ENCODE measurements around the gene NOS1. TPM values are rescaled to one million over a fixed set of nuclear protein-coding genes. Genes with fewer than 3 reads are reported as not detected.

The NOS1 gene
- total and polyA plus RNA-seq, 2 donors (not counting 1 experiment from before 2014, with no cell fraction given), result under 0.01 TPM; not detected in 1

DNA sequence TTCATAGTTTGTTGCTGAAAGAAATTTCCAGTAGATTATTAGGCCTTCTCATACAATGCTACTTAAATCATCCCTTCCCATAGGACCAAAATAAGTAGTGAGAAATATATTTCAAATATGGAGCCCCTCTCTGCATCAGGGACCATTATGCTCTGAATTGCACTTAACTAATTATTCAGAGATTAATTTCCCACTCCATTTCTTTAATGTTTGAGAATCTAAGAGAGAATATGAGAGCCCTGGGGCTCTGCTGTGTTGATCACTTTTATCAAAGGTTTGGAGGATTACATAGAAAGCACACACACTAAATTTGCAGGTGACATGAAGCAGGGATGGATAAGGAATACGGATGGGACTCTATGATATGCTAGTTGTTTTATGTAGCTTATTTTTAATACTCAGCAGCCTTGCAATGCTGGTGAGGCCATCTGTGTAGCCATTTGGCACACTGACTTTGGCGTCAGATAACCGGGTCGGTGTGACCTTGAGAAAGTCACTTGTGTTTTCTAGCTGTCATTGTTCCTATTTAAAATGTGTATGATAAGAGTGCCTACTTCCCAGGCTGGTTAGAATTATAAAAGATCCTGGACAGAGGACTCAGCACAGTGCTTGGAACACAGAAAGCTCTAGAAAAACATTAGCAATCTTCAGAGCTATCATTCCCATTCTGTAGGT is 121.2 kb downstream of the NOS1 start:
- no peaks in the 10 kb centered on the region for H3K4me1 ChIP-seq (ENCODE audit: control insufficient read depth, extremely low read depth, insufficient read depth, low read length)
- DNase-seq (ENCODE audit: low read depth in 2 of 2), result no peak
- H4K20me1 ChIP-seq (ENCODE audit: control insufficient read depth, extremely low read depth, insufficient read depth, low read length), result no peaks in the 10 kb centered on the region
- no peak overlapping the region for H3K27ac ChIP-seq (ENCODE audit: insufficient read depth, low read length)
- no peak overlapping the region for H2AFZ ChIP-seq (ENCODE audit: low read length)
- no peak overlapping the region for H3K4me2 ChIP-seq (ENCODE audit: extremely low read depth, insufficient read depth, low read length)
- H3K79me2 ChIP-seq (ENCODE audit: control insufficient read depth, insufficient read depth, low read length), result no peaks in the 10 kb centered on the region
- H3K36me3 ChIP-seq (ENCODE audit: control insufficient read depth, insufficient read depth, low read length), result no peaks in the 10 kb centered on the region
- no peak overlapping the region for H3K9ac ChIP-seq (ENCODE audit: insufficient read depth, low read length)
- H3K9me3 ChIP-seq (ENCODE audit: control insufficient read depth, insufficient read depth, low read depth, low read length), result no peaks in the 10 kb centered on the region
- H3K27me3 ChIP-seq (ENCODE audit: control insufficient read depth, insufficient read depth, low read length), result no peaks in the 10 kb centered on the region
- no peak overlapping the region for H3K4me3 ChIP-seq (replicated peaks in 1 of 4; ENCODE audit: control extremely low read depth in 1 of 4, insufficient read depth in 1 of 4, low read depth in 3 of 4, low read length in 4 of 4)
- TF ChIP-seq EZH2 (IDR thresholded peaks at IDR 0.05; ENCODE audit: low read length, missing control alignments), result no peak

DNA sequence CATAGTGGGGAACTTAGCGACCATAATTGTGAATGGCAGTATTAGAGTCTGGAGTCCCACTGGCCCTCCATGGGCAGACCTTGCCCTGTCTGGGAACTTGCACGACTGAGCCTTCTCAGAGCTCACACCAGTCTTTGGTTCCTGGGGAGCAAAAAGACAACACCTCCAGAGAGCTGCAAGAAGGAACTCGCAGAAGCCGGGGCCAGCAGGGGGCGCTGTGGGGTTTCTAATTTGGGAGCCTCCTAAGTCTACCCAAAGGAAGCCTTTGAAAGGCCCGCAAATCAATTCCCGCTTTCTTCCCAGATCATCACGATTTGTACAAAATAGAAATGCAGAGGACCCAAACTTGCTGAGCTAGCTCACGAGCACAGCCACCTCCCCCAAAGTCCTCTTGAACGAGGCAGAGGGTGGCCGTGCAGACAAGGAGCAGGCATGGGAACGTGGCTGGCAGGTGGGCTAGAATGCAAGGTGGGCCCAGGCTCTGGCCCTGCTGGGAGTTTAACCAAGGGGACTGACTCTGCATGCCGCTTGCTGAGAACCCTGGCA is 124.9 kb downstream of the NOS1 start:
- Histone ChIP-seq H3K4me2 (ENCODE audit: extremely low read depth, insufficient read depth, low read length) (no peak overlapping the region), H2AFZ (ENCODE audit: low read length) (no peak overlapping the region), H3K27me3 (ENCODE audit: control insufficient read depth, insufficient read depth, low read length) (no peaks in the 10 kb centered on the region), H4K20me1 (ENCODE audit: control insufficient read depth, extremely low read depth, insufficient read depth, low read length) (no peaks in the 10 kb centered on the region), H3K4me1 (ENCODE audit: control insufficient read depth, extremely low read depth, insufficient read depth, low read length) (no peaks in the 10 kb centered on the region), H3K27ac (ENCODE audit: insufficient read depth, low read length) (no peak overlapping the region), H3K4me3 (replicated peaks in 1 of 4; ENCODE audit: control extremely low read depth in 1 of 4, insufficient read depth in 1 of 4, low read depth in 3 of 4, low read length in 4 of 4) (no peak overlapping the region), H3K79me2 (ENCODE audit: control insufficient read depth, insufficient read depth, low read length) (no peaks in the 10 kb centered on the region), H3K9ac (ENCODE audit: insufficient read depth, low read length) (no peak overlapping the region), H3K9me3 (ENCODE audit: control insufficient read depth, insufficient read depth, low read depth, low read length) (no peaks in the 10 kb centered on the region), H3K36me3 (ENCODE audit: control insufficient read depth, insufficient read depth, low read length) (no peaks in the 10 kb centered on the region)
- TF ChIP-seq, protein P1, sequence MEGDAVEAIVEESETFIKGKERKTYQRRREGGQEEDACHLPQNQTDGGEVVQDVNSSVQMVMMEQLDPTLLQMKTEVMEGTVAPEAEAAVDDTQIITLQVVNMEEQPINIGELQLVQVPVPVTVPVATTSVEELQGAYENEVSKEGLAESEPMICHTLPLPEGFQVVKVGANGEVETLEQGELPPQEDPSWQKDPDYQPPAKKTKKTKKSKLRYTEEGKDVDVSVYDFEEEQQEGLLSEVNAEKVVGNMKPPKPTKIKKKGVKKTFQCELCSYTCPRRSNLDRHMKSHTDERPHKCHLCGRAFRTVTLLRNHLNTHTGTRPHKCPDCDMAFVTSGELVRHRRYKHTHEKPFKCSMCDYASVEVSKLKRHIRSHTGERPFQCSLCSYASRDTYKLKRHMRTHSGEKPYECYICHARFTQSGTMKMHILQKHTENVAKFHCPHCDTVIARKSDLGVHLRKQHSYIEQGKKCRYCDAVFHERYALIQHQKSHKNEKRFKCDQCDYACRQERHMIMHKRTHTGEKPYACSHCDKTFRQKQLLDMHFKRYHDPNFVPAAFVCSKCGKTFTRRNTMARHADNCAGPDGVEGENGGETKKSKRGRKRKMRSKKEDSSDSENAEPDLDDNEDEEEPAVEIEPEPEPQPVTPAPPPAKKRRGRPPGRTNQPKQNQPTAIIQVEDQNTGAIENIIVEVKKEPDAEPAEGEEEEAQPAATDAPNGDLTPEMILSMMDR (conservative IDR thresholded peaks at IDR 0.05 in 1 of 2, IDR thresholded peaks at IDR 0.05 in 1 of 2; ENCODE audit: low read depth in 1 of 2, low read length in 2 of 2), result peak; percentile 67 to 68
- TF ChIP-seq EZH2 (IDR thresholded peaks at IDR 0.05; ENCODE audit: low read length, missing control alignments), result no peak
- DNase-seq (ENCODE audit: low read depth in 2 of 2), result peak; percentile 41 to 48

- Histone ChIP-seq H4K20me1 (ENCODE audit: control insufficient read depth, extremely low read depth, insufficient read depth, low read length) (no peaks in the 10 kb centered on the region), H3K27ac (ENCODE audit: insufficient read depth, low read length) (no peak overlapping the region), H3K4me3 (replicated peaks in 1 of 4; ENCODE audit: control extremely low read depth in 1 of 4, insufficient read depth in 1 of 4, low read depth in 3 of 4, low read length in 4 of 4) (no peak overlapping the region), H3K36me3 (ENCODE audit: control insufficient read depth, insufficient read depth, low read length) (no peaks in the 10 kb centered on the region), H3K4me1 (ENCODE audit: control insufficient read depth, extremely low read depth, insufficient read depth, low read length) (no peaks in the 10 kb centered on the region), H3K27me3 (ENCODE audit: control insufficient read depth, insufficient read depth, low read length) (no peaks in the 10 kb centered on the region), H3K4me2 (ENCODE audit: extremely low read depth, insufficient read depth, low read length) (no peak overlapping the region), H3K9me3 (ENCODE audit: control insufficient read depth, insufficient read depth, low read depth, low read length) (no peaks in the 10 kb centered on the region), H2AFZ (ENCODE audit: low read length) (no peak overlapping the region), H3K9ac (ENCODE audit: insufficient read depth, low read length) (no peak overlapping the region), H3K79me2 (ENCODE audit: control insufficient read depth, insufficient read depth, low read length) (no peaks in the 10 kb centered on the region)
- no peak for DNase-seq (ENCODE audit: low read depth in 2 of 2)
- TF ChIP-seq EZH2 (IDR thresholded peaks at IDR 0.05; ENCODE audit: low read length, missing control alignments), result no peak
- TF ChIP-seq, protein P1 (conservative IDR thresholded peaks at IDR 0.05 in 1 of 2, IDR thresholded peaks at IDR 0.05 in 1 of 2; ENCODE audit: low read depth in 1 of 2, low read length in 2 of 2), result no peak
Observed at GRCh38 chr12:117235261-117235660, 126.2 kb downstream of the NOS1 start.

Data from fibroblast of lung (primary cell).